NOMO-1 treated with dmso at 0.1 percent for 144 hours (cell line): ENCODE results near the gene PTPRN2.
"Not testable (repeated sequence)": the region's sequence is repeated elsewhere in the genome, so short reads cannot be mapped to it uniquely, and the experiment has no call there.

ENCODE experiments used
- DNase-seq: peaks from one replicate; lab custom pipeline; 2025; ENCODE audit not compliant: unreplicated experiment; lab: John Stamatoyannopoulos, UW

The PTPRN2 gene

DNA sequence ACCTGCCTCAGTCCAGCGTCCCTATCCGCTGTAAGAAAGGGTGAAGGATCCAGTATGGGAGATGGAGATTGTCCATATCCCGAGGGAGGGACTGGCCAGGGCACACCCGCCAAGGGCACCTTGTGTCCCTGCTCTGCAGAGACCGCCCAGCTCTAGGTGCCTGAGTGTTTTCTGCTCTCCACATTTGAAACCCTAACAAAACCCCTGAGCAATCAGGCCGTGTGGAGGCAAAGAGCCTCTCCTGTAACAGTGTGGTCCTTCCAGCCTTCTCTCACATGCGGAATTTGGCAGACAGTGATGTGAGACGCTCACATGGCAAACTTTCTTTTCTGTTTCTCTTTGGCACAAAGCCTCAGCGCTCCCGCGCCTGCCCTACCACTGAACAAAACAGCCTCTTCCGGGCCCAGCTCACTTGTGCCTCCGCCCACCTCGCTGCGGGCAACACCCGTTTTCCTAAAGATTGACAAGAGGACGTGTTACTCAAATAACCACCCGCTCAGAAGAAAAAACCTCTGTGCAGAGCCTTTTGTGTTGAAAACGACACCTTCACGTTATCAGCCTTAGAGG lies 736.0 kb downstream of the PTPRN2 start:
- DNase-seq, result peak; percentile 76

DNA sequence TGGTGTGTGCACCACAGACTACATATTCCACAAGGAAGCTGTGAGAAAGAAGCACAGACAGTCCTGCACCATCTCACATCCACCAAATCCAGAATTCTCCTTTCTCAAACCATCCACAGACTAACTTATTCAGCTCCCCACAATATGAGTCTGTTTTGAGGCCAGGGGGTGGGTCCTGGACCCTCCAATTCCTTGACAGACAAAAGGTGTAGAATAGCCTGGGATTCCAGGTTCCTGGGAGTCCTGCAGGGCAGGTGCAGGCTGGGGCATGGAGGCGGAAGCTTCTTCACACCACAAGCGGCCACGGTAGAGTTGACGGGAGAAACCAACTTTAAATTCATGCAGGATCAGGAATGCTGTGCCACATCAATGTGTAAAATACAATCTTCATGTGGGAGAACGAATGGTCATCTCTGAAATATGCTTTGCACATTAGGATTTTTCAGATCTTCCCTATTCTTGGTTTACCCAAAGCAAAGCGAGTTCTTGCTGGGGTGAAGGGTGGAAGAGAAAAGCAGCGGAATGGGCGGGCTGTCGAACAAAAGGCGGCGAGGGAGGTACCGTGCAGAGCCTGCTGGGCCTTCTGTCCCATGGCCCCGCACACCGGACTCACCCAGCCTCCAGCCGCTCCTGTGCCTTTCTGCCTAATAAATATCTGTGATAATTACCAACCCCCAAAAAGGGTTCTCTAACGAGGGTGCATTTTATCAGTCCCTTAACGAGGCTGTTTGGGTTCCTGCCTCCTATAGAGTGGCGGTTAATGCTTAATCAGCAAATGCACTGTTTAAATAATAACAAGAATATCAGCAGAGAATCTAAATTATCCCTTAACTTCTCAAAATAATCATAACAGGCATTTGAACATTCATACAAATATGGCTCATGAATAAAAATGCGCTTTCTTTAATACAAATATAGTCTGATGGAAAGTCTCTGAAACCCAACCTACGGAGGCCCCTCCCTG lies 736.9 kb downstream of the PTPRN2 start:
- no peak for DNase-seq

DNA sequence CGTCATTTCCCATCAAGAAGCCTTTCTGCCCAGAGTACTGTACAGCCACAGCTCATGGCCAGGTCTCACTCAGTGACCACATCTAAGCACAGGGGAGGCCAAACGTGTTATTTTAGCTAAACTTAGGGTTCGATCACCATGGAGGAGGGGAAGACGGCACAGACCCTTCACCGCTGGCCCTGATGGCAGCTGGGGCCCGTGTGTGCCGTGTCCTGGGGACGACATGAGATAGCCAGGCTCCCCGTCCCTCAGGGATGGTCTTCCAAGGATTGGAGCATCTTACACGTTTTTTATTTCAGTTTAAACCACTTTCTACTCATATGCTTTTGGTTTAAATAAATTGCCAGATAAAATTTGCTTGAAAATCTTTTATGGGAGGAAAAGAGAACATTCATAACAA lies 737.9 kb downstream of the PTPRN2 start:
- no peak for DNase-seq

DNA sequence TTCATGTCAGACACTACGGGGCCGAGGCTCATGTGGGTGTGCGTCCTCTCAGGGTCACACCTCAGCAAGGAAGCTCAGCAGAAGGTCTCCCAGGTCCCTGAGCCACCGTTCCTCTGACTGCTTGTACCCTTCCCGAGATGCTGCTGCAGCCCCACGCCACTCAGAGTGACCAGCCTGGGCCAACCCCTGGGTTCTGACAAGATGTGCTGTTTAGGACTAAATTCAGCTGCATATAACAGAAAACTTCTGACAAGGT lies 738.4 kb downstream of the PTPRN2 start:
- no peak for DNase-seq

DNA sequence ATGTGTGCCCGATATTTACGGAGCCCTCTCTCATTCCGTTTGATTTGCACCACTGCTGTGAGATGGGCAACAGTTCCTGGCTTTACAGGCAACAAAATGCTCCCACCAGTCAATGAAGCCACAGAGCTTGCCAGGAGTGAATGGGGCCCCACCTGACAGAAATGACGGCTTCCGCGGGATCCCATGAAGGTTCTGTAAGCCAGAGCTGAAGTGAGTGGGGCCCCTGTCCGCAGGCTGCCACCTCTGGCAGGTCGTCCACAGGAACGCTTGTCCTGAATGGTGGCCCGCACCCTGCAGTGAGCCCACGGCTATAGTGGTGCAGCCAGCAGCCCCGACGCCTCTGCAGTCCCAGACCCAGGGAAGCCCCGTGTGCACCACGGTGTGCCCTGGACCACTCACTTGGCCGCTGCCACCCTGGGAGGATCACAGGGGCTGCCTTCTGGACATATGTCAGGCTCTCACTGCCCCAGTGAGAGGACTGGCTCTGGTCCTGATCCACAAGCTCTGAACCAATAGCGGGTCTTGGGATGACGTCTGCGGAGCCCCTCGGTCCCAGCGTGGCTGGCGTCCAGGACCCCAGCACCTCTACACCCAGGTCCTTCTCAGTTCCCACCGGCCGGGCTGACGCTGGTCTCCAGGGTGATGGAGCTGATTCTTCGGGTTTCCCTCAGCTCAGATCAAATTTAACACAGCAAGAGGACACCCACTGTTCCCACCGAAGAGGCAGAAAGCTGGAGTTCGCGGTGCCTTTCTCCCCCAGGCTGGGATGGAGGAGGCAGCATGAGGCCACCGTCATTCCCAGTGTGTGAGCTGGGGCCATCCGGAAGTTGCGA lies 738.9 kb downstream of the PTPRN2 start:
- no peak for DNase-seq

DNA sequence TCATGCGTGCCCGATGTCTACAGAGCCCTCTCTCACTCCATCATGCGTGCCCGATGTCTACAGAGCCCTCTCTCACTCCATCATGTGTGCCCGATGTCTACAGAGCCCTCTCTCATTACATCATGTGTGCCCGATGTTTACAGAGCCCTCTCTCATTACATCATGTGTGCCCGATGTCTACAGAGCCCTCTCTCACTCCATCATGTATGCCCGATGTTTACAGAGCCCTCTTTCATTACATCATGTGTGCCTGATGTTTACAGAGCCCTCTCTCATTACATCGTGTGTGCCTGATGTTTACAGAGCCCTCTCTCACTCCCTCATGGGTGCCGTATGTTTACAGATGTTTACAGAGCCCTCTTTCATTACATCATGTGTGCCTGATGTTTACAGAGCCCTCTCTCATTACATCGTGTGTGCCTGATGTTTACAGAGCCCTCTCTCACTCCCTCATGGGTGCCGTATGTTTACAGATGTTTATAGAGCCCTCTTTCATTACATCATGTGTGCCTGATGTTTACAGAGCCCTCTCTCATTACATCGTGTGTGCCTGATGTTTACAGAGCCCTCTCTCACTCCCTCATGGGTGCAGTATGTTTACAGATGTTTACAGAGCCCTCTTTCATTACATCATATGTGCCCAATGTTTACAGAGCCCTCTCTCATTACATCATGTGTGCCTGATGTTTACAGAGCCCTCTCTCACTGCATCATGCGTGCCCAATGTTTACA lies 739.7 kb downstream of the PTPRN2 start:
- DNase-seq, result not testable (repeated sequence)

DNA sequence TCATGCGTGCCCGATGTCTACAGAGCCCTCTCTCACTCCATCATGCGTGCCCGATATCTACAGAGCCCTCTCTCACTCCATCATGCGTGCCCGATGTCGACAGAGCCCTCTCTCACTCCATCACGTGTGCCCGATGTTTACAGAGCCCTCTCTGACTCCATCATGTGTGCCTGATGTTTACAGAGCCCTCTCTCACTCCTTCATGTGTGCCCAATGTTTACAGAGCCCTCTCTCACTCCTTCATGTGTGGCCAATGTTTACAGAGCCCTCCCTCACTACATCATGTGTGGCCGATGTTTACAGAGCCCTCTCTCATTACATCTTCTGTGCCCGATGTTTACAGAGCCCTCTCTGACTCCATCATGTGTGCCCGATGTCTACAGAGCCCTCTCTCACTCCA lies 740.9 kb downstream of the PTPRN2 start:
- not testable (repeated sequence) for DNase-seq

DNA sequence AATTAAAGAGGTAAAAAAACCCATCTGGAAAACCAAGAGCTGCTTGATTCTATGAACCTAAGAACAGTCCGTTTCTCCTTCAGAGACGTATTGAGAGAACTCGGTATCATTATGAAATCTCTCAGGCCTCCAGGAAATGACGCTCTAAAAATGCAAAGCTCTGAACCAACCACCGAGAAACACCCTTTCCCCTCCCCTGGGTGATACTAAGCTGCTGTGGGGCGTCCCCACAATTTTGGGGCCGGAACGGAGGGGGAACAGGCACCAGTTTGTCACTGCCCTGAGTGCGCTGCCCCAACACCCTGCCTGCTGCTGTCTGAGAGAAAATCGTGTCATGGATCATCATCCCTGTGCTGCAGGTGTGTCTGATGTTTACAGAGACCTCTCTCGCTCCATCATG lies 741.4 kb downstream of the PTPRN2 start:
- peak; percentile 8 for DNase-seq

DNA sequence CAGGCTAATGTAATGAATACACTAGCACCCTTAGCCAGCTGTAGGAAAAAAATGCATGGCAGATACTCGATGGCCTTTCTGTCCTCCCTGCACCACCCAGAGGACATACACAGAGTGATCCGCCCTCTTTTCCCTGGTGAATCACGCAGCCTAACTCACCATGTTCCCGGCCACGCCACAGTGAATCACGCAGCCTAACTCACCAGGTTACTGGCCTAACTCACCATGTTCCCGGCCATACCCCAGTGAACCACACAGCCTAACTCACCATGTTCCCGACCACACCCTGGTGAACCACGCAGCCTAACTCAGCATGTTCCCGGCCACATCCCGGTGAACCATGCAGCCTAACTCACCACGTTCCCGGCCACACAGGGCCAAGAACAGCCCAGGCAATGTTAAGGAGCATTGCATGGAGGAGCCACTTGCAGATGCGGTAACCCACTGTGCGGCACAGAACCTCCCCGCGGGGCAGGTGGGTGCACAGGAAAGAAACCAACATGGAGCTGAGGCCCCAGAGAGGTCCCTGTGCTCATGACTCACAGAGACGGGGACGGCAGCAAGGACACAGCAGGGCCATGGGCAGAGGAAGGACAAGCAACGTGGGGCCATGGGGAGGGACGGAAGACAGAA lies 742.3 kb downstream of the PTPRN2 start:
- no peak for DNase-seq

DNA sequence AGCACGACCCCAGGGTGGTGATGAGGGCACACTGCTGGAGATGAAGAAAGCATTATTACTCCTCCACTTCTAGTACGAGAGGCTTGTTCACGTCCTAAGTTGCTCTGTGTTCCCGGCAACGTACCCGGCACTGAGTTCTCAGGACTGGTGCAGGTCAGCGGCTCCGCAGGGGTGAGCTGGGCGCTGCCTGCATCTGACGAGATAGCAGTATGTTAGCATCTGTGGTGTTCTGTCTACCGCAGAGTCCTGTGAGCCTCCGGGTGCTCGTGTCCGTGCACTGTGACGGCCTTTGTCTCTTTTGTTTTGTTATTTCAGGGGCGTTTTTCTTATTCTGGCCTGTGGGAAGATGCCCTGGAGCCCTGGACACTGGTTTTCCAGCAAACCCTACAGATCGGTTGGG lies 743.0 kb downstream of the PTPRN2 start:
- no peak for DNase-seq

DNA sequence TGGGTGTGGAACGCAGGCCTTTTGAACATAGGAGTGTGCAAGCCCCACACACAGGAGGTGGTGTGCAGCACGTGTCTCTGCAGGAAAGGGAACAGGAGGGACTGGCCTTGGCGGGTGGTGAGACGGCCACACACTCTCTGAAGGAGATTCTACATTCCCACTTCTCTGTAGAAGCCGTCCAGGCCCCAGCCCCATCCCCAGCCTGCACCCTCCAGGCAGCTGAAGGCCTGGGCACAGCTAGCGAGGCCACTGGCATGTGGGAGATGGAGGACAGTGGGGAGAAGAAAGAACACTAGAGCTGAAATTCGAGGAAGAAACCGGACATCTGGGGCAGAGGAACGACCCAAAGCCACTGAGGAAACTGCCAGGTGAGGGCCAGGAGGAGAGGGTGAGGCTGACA lies 743.5 kb downstream of the PTPRN2 start:
- DNase-seq, result no peak

DNA sequence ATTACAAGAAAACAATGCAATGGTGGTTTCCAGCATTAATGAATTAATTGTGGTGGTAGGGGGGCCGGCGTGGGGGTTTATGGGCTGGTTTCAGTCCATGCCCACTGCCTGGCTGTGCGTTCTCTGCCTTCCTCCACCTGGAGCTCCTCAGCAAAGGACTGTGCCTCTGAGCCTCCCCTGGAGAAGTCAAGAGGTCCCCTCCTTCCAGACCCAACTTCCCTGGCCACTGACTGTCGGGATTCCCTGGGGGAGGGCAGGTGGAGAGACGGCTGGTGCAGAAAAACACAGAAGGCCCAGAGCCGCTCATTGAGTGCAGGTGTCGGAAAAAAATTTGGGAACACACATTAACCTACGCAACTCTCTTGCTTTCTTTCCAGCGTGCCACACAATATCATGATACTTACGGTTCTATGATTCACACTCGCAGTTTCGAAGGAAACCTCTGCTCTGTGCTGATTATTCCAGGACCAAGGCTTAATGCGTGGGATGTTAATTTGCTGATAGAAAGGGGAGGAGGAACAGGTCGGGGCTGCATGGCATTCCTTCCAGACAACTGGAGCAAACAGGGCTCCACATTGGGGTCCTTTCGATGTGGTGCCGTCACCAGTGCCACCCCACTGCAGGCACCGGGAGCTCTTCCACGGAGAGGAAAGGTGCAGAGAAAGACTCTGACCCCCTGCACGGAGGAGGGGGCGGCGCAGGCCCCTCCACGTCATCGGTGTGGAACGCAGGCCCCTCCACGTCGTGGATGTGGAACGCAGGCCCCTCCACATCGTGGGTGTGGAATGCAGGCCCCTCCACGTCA lies 744.1 kb downstream of the PTPRN2 start:
- no peak for DNase-seq

DNA sequence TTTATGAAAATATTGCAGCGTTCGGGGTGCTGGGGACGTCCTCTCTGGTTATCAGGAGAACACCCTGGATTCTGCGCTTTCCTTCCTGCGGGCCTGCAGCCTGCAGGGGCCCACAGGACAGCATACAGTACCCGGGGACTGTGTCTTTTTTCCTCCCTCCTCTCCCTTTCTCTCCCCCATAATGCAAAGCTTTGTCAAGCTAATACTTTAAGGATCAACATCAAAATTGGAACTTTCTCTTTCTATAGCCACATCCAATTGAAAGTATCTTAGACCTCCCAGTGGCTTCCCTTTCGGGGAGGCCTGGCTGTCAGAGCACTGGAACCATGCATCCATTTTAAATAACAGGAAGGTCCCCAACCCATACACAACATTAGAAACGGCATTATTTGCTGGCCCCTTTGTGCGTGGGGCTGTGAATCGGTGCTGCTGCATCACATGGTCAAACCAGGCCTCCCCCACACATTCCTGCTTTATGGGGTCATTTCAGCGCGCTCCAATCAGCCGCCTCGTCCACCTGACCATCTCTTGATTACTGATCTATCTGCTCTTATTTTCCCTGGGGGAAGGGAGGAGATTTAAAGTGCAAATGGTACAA lies 745.8 kb downstream of the PTPRN2 start:
- DNase-seq, result no peak

DNA sequence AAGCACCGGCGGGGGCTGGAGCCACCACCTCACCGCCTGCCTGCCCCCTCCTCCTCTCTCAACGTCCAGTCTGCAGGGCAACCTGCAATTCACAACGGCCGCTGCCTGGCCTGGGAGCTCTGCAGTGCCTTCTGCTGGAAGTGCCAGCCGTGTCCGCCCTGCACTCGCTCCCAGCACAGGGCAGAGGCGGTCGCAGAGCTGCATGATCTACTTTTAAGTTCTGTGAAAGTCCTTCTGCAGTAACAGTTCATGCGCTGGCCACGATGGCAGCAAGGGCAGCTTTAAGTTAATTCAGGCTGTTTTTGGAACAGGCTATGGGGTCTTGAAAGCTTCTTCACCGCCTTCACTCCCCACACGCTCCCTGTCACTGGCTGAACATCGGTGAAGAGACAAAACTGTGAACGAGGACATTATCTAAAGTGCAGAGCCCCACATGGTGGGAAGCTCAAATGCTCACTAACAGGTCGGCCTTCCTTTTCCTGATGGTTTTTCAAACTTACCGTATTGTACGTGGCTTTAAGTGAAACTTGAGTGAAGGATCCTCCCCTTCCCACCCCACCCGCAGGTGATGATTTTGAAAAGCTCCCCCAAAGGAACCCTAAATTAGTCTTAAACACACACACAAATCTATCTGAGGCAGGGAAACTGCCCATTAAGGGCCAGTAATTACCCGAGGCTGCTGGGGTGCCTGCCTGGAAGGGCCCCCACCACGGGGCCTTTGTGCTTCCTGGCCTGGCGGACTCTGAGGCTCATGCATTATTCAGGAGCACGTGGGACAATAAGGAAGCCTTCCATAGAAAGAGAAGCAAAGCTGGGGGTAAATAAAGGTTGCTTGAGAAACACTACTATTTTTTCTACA lies 746.5 kb downstream of the PTPRN2 start:
- no peak for DNase-seq

DNA sequence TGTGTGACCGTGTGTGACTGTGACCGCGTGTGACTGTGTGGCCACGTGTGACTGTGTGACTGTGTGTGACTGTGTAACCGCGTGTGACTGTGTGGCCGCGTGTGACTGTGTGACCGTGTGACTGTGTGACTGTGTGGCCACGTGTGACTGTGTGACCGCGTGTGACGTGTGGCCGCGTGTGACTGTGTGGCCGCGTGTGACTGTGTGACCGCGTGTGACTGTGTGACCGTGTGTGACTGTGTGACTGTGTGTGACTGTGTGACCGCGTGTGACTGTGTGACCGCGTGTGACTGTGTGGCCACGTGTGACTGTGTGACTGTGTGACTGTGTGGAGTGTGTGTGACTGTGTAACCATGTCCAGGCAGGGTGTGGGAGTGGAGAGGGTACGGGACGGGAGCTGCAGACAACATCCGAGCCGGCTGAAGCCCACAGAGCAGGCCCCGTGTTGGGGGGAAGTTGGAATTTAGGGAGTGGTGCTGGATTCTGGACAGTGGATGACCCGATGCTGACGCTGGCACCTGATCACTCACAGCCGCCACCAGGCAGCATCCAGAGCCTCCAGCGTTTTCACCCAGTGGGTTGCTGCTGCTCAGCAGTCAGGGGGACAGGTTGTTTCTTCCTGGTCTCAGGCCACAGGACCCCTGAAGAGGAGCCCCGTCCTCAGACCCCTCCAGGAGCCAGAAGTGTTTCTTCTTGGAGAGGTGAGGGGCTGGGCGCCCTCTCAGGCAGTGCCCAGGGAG lies 747.3 kb downstream of the PTPRN2 start:
- no peak for DNase-seq

DNA sequence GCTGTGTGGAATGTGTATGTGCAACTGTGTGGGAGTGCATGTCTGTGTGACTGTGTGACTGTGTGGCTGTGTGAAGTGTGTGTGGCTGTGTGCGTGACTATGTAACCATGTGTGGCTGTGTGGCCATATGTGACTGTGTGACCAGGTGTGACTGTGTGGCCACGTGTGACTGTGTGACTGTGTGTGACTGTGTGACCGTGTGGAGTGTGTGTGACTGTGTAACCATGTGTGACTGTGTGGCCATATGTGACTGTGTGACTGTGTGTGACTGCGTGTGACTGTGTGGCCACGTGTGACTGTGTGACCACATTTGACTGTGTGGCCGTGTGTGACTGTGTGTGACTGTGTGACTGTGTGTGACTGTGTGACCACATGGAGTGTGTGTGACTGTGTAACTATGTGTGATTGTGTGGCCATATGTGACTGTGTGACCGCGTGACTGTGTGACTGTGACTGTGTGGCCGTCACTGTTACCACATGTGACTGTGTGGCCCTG lies 747.9 kb downstream of the PTPRN2 start:
- DNase-seq, result no peak

DNA sequence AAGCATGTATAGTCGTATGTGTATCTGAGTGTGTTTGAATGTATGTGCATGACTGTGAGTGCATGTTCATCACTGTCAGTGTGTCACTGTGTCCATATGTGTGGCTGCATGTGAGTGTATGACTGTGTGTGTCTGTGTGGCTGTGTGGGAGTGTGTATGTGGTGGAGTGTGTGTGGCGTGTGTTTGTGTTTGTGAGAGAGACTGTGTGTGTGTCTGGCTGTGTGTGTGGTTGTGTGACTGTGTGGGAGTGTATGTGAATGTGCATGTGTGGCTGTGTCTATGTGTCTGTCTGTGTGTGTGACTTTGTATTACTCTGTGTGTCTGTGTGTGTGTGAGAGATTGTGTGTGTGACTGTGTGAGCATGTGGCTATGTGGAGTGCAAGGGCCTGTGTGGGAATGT lies 748.4 kb downstream of the PTPRN2 start:
- no peak for DNase-seq

DNA sequence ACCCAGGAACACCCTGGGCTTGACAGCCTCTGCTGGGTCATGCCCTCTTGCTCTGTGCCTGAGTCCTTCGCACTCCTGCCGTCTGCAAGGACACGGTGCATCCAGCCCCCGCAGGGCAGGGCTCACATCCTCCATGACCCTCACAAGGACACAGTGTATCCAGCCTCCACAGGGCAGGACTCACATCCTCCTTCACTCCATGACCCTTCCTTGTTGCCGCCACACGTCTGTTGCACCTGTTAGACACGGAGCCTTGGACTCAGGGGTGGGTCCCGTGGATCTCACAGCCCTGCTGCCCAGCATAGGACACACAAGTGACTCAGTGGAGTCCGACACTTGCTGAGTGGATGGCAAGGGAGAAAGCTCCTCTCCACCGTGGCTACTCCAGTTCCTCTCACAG lies 750.1 kb downstream of the PTPRN2 start:
- DNase-seq, result no peak
